Duodenal mucosa (tissue), 2 donors: ENCODE results near the gene SH2B2.

Source experiments
- H3K27ac ChIP-seq: one replicate; pipeline ENCODE4 v1.7.0; 2013; ENCODE audit warnings: low read depth, low read length
- H3K27me3 ChIP-seq, 2 donors: one replicate each; pipeline ENCODE4 v1.7.0; 2013; ENCODE audit warnings: low read length in 2 of 2, control low read depth in 1 of 2; ENCODE audit not compliant: insufficient read depth in 2 of 2, control insufficient read depth in 1 of 2
- H3K36me3 ChIP-seq, 2 donors: one replicate each; pipeline ENCODE4 v1.7.0; 2013; ENCODE audit warnings: low read length in 2 of 2, control low read depth in 1 of 2; ENCODE audit not compliant: insufficient read depth in 2 of 2, control insufficient read depth in 1 of 2
- H3K4me1 ChIP-seq, 2 donors: one replicate each; pipeline ENCODE4 v1.7.0; 2013; ENCODE audit warnings: low read length in 2 of 2, control low read depth in 1 of 2; ENCODE audit not compliant: insufficient read depth in 2 of 2, control insufficient read depth in 1 of 2
- H3K4me3 ChIP-seq, 2 donors: one replicate each; pipeline ENCODE4 v1.7.0; 2013; ENCODE audit warnings: low read length in 2 of 2, low read depth in 1 of 2
- H3K9ac ChIP-seq, 2 donors: one replicate each; pipeline ENCODE4 v1.7.0; 2013; ENCODE audit warnings: low read length in 2 of 2, low read depth in 1 of 2
- H3K9me3 ChIP-seq, 2 donors: one replicate each; pipeline ENCODE4 v1.7.0; 2013; ENCODE audit warnings: low read length in 2 of 2, control low read depth in 1 of 2; ENCODE audit not compliant: control insufficient read depth in 1 of 2

SH2B2 gene

DNA sequence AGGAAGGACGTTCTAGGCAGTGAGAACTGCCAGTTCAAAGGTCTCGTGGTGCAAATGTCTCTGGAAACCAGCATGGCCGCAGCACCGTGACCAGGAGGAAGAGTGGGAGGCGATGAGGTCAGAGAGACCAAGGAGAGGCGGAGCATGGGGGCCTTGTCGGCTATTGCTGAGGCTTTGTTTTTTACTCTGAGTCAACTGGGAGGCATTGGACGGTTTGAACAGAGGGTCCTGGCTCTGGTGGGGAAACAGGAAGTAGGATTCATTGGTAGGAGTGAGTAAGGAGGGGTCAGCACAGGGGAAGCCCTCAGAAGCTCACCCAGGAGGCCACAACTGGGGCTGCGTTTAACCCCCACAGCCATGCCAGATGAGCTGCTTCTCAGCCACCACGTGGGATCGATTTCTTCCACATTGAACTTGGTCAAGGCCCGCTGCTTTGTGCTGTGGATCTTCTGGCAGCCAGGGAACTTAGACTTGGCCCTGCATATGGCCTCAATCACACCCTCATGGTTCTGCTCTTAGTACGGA is 22.2 kb upstream of the SH2B2 start:
- H3K4me3 ChIP-seq, result no peak overlapping the region
- no peaks in the 10 kb centered on the region for H3K36me3 ChIP-seq
- H3K9me3 ChIP-seq, result no peaks in the 10 kb centered on the region
- H3K4me1 ChIP-seq, result no peaks in the 10 kb centered on the region
- H3K9ac ChIP-seq, result no peak overlapping the region
- no peak overlapping the region for H3K27ac ChIP-seq
- H3K27me3 ChIP-seq, result no peaks in the 10 kb centered on the region

DNA sequence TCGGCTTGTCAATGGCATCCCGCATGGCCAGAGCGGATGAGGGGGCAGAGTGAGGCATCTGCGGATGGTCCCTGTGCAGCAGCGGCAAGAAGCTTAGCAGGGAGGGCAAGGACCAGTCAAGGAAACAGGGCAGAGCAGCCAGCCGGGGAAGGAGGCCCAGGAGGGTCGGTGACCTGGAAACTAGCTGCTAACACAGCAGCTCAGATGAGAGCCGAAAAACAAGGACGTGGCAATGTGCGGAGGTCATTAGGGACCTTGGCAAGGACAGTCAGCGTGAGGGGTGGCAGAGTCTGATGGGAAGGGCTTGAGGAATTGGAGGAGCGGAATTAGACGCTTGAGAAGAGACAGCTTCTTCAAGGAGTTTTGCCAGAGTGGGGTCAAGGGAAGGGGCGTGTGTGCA is 20.1 kb upstream of the SH2B2 start:
- no peaks in the 10 kb centered on the region for H3K36me3 ChIP-seq
- H3K27ac ChIP-seq, result no peak overlapping the region
- no peak overlapping the region for H3K4me3 ChIP-seq
- no peaks in the 10 kb centered on the region for H3K9me3 ChIP-seq
- no peaks in the 10 kb centered on the region for H3K4me1 ChIP-seq
- H3K27me3 ChIP-seq, result no peaks in the 10 kb centered on the region
- no peak overlapping the region for H3K9ac ChIP-seq

DNA sequence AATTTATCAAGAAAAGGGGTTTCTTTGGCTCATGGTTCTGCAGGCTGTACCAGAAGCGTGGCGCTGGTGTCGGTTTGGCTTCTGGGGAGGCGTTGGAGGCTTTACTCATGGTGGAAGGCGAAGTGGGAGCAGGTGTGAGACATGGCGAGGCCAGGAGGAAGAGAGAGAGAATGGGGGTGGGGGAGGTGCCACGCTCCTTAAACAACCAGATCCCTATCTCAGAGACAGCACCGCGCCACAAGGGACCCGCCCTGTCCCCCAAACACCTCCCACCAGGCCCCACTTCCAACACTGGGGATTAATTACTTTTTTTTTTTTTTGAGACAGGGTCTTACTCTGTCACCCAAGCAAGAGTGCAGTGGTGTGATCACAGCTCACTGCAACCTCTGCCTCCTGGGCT is 18.0 kb upstream of the SH2B2 start:
- Histone ChIP-seq H3K9ac (no peak overlapping the region), H3K27ac (no peak overlapping the region), H3K9me3 (no peaks in the 10 kb centered on the region), H3K36me3 (no peaks in the 10 kb centered on the region), H3K4me1 (peaks cover 8 to 9% of the 10 kb centered on the region in 2 donors), H3K27me3 (no peaks in the 10 kb centered on the region), H3K4me3 (no peak overlapping the region)

DNA sequence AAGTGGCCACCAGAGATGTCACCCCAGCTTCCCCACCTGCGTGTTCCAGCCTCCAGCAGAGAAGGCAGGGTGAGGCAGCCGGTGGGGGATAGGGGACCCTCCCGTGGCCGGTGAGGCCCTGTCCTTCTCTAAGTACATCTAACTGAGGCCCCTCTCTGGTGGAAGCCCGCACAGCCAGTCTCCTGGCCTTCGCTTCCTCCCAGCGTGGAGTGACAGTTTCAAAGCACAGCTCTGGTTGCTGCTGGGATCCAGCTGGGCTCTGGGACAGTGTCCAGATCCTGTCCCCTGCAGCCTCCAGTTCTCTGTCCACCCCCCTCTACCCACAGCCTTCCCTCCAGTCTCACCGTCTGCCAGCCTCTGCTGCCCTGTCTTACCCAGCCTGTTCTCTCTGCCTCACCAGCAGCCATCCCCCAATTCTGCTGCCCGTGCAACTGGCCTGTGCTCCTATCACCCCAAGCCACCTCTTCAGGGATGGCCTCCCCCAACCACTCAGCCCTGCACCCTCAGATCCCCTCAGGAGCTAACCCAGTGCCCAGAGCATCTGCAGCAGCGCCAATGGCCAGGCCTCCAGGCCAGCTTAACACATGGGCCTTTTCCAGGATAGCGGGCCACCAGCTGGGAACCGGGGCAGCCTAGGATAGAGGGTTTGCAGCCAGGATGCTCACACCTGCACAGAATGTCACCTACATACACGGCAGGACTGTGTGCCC is 16.3 kb upstream of the SH2B2 start:
- Histone ChIP-seq H3K4me3 (no peak overlapping the region), H3K27me3 (no peaks in the 10 kb centered on the region), H3K9ac (no peak overlapping the region), H3K36me3 (no peaks in the 10 kb centered on the region), H3K4me1 (peaks cover 10% of the 10 kb centered on the region in 2 donors), H3K9me3 (no peaks in the 10 kb centered on the region), H3K27ac (no peak overlapping the region)

DNA sequence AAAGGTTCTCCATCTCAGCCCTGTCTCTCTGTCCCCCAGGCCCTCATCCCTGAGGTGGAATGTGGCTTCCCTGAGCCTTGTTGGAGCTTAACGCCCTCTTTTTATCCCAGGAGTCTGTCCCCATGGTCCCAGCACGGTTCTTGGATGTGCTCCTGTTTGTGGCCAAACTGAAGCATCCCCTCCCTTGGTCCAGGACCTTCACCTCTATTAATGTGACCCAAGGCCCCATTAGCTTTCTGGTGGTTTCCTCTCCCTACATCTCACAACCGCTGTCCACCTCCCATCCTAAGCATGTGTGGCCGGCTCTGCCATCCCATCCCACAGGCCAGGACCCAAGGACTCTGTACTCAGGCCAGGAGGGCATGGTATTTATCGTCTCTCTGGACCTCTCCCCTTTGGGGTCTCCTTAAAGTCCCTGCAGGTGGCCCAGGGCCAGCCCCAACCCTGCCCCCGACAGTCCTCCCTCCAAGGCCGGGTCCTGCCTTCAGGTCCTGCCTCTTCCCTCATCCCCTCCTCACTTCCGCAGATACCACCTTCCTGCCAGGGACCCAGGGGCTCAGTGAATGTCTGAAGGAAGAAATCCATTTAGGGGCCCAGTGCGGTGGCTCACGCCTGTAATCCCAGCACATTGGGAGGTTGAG is 15.4 kb upstream of the SH2B2 start:
- H3K9ac ChIP-seq, result no peak overlapping the region
- H3K9me3 ChIP-seq, result no peaks in the 10 kb centered on the region
- H3K4me3 ChIP-seq, result no peak overlapping the region
- H3K27me3 ChIP-seq, result no peaks in the 10 kb centered on the region
- H3K4me1 ChIP-seq, result peaks cover 10% of the 10 kb centered on the region in 2 donors
- H3K36me3 ChIP-seq, result no peaks in the 10 kb centered on the region
- no peak overlapping the region for H3K27ac ChIP-seq

DNA sequence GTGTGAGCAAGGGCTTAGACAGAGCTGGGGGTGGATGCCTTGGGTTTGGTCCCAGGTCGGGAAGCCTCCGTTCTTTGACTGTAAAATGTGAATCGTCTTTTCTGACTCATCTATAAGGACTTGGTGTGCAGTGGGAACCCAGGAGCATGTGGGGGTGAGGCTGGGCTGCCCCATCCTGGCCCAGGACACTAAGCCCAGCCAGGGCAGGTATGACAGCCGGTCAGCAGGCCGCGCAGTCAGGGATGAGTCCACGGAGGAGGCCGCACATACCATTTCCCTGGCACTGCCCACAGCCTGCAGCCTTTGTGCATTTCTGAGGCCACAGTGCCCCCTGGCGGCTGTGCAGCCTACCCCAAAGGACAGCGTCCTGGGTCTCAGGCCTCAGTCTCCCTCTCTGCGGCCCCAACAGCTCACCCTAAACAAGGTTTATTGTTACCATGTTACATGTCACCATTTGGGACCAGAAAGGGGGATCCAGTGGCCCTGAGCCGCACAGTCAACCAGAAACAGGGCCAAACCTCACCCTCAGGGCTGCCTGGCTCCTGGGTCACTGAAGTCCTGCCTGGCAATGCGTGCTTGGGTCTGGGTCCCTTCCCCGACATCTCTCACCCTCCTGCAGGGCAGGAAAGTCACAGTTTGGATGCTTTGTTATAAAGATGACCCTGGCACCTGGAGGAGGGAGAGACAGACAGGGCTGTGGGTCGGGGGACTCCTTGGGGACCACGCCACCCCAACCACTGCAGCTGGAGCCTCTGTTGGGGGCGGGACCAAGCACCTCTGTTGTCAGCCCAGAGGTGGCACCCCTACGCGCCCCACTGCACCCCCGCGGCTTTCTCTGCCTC is 14.4 kb upstream of the SH2B2 start:
- Histone ChIP-seq H3K4me1 (peaks cover 10% of the 10 kb centered on the region in 2 donors), H3K9me3 (no peaks in the 10 kb centered on the region), H3K36me3 (no peaks in the 10 kb centered on the region), H3K27me3 (no peaks in the 10 kb centered on the region), H3K27ac (no peak overlapping the region), H3K4me3 (no peak overlapping the region), H3K9ac (no peak overlapping the region)

DNA sequence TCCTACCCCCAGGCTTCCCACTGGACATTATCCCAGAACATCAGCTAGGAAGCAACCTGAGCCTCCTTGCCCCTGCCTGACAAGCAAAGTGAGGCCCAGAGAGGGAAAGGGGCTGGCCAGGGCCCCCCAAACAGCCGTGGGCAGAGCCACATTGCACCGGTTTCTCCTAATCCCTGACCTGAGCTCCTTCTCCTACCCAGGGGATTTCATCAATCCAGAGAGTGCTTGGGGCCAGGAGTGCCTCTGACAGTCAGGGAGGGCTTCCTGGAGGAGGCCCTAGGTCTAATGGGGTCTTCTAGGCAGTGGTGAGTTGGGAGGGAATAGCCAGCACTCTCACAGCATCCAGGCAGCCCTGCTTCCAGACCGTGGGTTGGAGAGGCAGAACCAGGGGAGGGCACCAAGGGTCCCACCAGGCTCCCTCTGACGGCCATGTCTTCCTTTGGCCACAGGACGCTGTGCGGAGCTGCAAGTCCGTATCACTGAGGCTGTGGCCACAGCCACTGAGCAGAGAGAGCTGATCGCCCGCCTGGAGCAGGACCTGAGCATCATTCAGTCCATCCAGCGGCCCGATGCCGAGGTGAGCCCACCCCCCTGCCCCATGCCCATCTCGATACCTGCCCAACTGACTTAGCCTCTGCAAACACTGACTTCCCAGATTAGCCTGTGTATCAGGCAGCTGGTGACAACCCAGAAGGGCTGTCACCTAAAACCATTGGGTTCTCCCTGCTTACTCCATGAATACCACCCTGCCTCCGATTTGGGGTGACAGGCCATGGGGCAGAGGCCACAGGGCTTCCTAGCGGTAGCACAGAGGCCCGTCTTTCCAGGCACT is 13.5 kb upstream of the SH2B2 start:
- Histone ChIP-seq H3K4me1 (peaks cover 10% of the 10 kb centered on the region in 2 donors), H3K4me3 (no peak overlapping the region), H3K27me3 (no peaks in the 10 kb centered on the region), H3K9me3 (no peaks in the 10 kb centered on the region), H3K9ac (no peak overlapping the region), H3K27ac (no peak overlapping the region), H3K36me3 (no peaks in the 10 kb centered on the region)

DNA sequence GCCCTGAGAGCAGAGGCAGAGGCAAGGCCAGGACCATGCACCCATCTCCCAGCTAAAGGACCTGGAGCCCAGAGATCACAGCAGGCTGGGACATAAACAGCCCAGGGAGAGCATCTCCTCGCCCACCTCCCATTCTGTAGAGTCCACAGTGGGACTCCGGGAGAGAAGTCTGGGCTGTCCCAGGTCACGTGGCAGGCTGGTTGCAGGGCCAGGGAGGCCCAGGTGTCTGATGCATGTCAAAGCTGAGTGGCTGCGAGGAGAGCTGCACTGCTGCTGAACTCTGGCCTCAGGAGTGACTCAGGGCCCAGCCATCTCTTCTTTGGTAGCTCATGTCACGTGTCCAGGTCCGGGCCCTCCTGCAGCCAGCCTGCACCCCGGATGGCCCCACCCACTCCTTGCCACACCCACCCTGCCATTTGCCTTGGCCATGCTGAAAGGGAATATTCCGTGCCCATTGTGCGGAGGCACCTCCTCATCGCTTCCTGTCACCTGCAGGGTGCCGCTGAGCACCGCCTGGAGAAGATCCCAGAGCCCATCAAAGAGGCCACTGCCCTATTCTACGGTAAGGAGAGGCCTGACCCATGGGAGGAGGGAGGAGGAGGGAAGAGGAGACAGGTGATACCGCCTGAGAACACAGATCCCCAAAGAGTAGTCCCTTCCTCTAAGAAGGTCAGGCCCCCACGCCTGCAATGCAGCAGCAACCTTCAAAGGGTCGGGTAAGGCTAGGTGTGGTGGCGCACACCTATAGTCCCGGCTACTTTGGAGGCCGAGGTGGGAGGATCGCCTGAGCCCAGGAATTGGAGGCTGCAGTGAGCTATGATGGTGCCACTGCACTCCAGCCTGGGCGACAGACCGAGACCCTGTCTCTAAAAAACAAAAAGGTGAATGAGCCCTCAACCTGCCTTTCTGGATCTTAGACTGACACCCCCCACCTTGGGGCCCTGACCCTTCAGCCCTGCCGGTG is 12.6 kb upstream of the SH2B2 start:
- Histone ChIP-seq H3K4me3 (no peak overlapping the region), H3K9ac (peak overlapping the region in 1 of 2 donors; percentile 23), H3K9me3 (no peaks in the 10 kb centered on the region), H3K27me3 (no peaks in the 10 kb centered on the region), H3K27ac (no peak overlapping the region), H3K4me1 (peaks cover 10% of the 10 kb centered on the region in 2 donors), H3K36me3 (no peaks in the 10 kb centered on the region)
